GM11168 (cell line): Measurements from ENCODE around the gene RANBP1.

Source experiments
- in situ Hi-C: fragments of 300-500 bp; cut with MboI; formaldehyde crosslinking; loops from one replicate; pipeline ENCODE4 v1.12.0; 2022; ENCODE audit warnings: low sequenced_read_pairs; ENCODE audit not compliant: unreplicated experiment

RANBP1 gene

DNA sequence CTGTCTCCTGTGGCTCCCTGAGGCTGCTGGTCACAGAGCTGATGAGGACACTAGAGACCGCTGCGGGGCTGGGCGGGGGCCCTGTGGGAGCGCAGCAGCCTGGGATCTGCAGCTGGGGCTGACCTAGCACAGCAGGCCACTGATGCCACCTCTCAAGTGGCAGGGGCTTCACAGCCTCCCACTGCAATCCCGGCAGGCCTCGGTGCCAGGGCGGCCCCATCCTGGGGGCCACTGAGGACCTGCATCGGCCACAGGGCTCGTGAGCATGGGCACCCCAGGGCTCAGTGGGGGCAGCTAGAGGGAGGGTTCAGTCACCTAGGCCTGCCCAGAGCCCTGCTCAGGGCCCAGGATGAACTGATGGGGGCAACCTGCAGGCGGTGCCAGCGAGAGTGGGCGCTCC lies 49.5 kb downstream of the RANBP1 start:
- in situ Hi-C loops, result loop anchor here (5.0 kb wide), 1 partner anchor 72 kb away; no protein-coding TSS in a partner anchor

DNA sequence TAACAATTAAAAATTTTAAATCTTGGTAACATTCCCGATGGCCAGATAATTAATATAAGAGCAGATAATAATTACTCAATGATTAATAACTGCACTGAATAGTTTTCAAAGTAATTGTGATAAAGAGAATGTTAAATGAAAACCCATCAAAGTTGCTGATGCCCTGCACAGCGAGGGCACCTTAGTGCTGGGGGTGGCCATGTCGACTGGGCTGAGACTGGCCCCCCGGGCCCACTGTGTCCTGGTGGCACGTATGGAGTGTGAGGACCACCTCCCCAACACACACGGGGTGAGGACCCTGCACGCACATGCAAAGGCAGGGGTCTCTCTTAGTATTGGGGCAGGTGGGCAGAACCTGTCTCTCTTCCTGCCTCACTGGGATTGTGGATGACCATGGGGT lies 50.0 kb downstream of the RANBP1 start:
- in situ Hi-C loops, result loop anchor here (5.0 kb wide), 1 partner anchor 71 kb away; no protein-coding TSS in a partner anchor

DNA sequence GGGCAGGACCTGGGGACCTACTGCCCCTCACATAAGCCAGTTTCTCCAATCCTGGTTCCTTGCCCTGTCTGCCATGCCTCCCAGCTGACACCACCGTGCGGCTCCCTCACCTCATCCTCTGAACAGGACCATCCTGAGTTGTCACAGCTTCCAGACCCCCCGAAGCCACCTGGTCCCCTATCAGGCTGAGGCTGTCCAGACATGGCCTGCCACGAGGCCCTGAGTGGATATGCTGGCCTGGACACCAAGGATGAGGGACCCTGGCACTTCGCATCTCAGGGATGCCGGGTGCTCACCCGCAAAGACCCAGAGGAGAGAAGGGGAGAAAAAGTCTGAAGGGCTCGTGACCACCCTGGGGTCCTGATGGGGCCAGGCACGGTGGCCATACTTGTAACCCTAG lies 50.8 kb downstream of the RANBP1 start:
- in situ Hi-C loops, result loop anchor here (5.0 kb wide), 1 partner anchor 71 kb away; no protein-coding TSS in a partner anchor

GRCh38 chr22:20167643-20168322 lies 51.9 kb downstream of the RANBP1 start:
- in situ Hi-C loops, result loop anchor here (5.0 kb wide), 1 partner anchor 70 kb away; no protein-coding TSS in a partner anchor

GRCh38 chr22:20169253-20169822 lies 53.4 kb downstream of the RANBP1 start:
- in situ Hi-C loops, result loop anchor here (5.0 kb wide), 1 partner anchor 68 kb away; no protein-coding TSS in a partner anchor

GRCh38 chr22:20170170-20170569 lies 54.3 kb downstream of the RANBP1 start:
- in situ Hi-C loops, result no loop called here

DNA sequence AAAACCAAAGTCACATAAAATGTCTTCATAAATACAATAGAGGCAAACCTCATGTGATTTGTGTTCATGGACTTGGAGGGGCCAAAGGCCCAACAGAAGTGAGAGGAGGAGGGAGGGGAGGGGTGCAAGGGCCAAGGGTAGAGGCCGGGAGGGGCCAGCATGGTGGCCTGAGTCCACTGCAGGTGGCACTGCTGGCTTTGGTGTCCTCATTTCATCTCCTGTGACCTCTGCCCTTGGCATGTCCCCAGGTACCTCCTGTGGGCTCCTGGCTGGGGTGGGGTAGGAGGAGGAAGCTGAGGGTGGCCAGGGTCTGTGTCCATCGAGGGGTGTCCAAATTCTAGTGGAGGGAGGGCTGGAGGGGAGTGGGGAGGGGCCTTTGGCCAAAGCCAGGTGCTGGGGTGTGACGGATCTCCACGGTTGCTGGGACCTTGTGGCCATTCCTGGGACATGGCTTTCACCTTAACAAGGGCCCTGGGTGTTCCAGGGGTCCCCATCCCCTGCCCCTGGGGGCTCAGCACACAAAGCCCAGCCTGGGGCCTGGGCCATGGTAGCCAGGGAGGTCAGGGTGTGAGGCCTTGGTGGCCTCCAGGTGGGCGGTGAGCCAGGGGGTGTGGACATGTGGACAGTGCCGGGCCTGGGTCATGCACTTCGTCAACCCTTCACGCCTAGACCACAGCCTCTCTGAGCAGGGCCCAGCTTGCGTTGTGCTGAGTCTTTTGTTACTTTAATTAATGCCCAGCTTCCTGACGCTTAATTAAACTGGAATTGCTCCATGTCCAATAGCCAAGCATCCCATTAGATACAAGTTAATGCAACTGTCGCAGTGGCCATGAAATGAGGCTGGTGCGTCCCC lies 55.6 kb downstream of the RANBP1 start:
- in situ Hi-C loops, result no loop called here

DNA sequence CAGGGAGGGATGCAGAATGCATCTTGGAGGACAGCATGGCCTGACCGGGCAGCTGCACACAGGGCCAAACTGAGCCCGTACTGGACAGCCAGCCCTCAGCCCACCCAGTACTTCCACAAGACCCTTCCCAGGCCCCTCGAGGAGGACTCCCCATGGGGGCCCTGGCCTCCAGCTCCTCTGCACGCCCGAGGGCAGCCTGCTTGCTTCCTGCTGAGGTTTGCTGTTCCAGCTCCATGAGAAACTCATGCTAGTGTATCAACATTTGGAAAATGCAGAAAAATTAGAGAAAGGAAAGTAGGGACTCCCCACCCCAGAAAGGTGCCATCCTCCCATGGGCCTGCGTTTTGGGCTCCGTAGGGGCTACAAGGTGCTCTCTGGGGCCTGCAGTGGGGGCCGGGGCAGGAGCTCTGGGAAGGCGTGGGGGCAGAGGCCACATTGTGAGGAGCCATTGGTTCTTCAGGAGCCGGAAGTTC lies 56.3 kb downstream of the RANBP1 start:
- in situ Hi-C loops, result no loop called here

DNA sequence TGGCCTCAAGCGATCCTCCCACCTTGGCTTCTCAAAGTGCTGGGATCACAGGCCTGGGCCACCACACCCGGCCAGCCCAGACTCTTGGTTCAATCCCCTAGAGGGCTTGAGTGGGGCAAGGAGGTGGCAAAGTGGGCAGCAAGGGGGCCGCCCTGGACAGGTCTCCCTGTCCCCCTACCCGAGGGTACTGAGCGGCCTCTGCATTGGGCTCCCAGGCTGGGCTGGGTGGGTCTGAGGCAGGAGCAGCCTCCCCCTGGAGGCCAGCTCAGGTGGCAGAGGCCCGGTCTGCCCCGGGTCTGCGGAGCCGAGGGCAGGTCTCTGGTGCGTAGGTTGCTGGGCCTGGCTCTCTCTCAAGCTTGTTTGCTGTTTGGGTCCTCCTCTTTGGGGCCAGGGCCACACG lies 57.3 kb downstream of the RANBP1 start:
- in situ Hi-C loops, result no loop called here

GRCh38 chr22:20173772-20174171 lies 57.9 kb downstream of the RANBP1 start:
- in situ Hi-C loops, result no loop called here

DNA sequence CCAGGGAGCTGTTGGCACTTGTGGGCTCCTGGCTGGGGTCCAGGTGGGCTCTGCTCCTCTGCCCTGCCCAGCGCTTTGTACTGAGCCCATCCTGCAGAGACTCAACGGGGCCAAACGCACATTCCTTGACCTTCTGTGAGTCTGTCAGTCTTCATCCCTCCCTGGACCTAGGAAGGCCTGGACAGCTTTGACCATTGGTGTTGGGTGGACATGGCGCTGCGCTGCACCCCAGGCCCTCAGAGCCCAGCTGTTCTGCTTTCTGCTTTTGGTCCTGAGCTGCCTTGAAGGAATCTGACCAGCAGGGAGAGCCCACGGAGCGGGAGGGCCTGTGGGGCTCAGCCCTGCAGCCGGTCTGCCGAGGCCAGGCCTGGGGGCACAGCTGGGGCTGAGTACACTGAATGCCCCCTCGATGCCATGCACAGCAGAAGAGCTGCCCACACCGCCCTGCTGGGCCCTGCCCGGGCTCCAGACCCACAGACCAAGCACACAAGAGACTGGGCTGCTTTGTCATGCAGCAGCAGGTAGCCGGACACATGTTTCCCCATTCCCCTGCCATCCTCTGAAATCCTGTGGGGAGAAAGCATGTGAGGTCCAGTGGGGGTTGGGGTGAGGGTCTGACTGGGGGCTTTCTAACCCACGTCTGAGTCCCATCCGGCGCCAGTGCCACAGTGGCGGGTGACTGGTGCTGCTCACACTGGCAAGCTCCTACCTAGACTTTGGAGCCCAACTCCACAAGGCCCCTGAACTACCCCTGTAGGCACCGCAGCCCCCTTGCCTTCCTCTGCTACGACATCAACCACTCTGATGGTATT lies 59.1 kb downstream of the RANBP1 start:
- in situ Hi-C loops, result no loop called here

DNA sequence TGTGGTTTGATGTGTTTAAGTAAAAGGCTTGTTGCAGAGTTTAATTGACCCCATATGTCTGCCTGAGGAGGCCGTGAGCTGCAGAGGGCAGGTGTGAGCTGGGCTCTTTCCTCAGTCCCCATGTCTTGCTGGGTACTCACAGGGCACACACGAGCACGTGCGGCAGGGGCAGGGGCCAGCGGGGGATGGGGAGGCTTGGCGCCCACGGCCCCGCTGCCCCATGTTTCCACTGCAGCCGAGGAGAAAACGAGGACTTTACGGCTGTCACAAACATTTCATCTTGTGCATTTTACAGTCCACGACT lies 59.6 kb downstream of the RANBP1 start:
- in situ Hi-C loops, result no loop called here

GRCh38 chr22:20176421-20177085 lies 60.6 kb downstream of the RANBP1 start:
- in situ Hi-C loops, result no loop called here
